CD14-positive monocyte (primary cell): ENCODE data around the gene ANO9. TPM values are rescaled to one million over a fixed set of nuclear protein-coding genes. Genes with fewer than 3 reads are reported as not detected.

Source experiments
- DNase-seq, 3 donors: peaks; one replicate each; pipeline ENCODE4 v3.0.0-alpha.2; 2011 to 2022
- H2AFZ ChIP-seq: 2 replicates; pipeline ENCODE4 v1.6.0; 2012; ENCODE audit warnings: mild to moderate bottlenecking, low read depth, low read length, inconsistent platforms; ENCODE audit not compliant: insufficient read depth, poor library complexity, severe bottlenecking
- H3K27ac ChIP-seq, 2 donors: 1 replicate in 1 of 2; 2 replicates in 1 of 2; pipeline ENCODE4 v1.5.1; 2012 to 2013; ENCODE audit warnings: low read length in 2 of 2, control low read depth in 1 of 2, inconsistent platforms in 1 of 2, low read depth in 1 of 2, mild to moderate bottlenecking in 1 of 2
- H3K27me3 ChIP-seq, 2 donors: one replicate each; pipeline versions ENCODE4 v1.6.0 to v1.6.1; 2011 to 2013; ENCODE audit warnings: low read length in 2 of 2; ENCODE audit not compliant: control insufficient read depth in 2 of 2, insufficient read depth in 2 of 2
- H3K36me3 ChIP-seq, 2 donors: replicated peaks in 1 of 2; 1 replicate in 1 of 2; 2 replicates in 1 of 2; pipeline versions ENCODE4 v1.5.1 to v1.6.1; 2012 to 2013; ENCODE audit warnings: low read length in 2 of 2, control low read depth in 1 of 2, inconsistent platforms in 1 of 2, mild to moderate bottlenecking in 1 of 2; ENCODE audit not compliant: insufficient read depth in 2 of 2, control insufficient read depth in 1 of 2
- H3K4me1 ChIP-seq, 2 donors: 1 replicate in 1 of 2; 2 replicates in 1 of 2; pipeline versions ENCODE4 v1.5.1 to v1.6.1; 2012 to 2013; ENCODE audit warnings: low read length in 2 of 2, control low read depth in 1 of 2, inconsistent platforms in 1 of 2, mild to moderate bottlenecking in 1 of 2, moderate library complexity in 1 of 2; ENCODE audit not compliant: insufficient read depth in 2 of 2, control insufficient read depth in 1 of 2
- H3K4me2 ChIP-seq: replicated peaks from 2 replicates; pipeline ENCODE3; 2012; ENCODE audit warnings: low read length, moderate library complexity, mild to moderate bottlenecking; ENCODE audit not compliant: poor library complexity, severe bottlenecking; ENCODE audit errors: extremely low read depth
- H3K4me3 ChIP-seq, 3 experiments: fragments of 200-600 bp in 1 of 3; sonication (generic) in 1 of 3; replicated peaks in 1 of 3; 1 replicate in 2 of 3; 2 replicates in 1 of 3; pipeline ENCODE4 v1.5.1; 2011 to 2013; ENCODE audit warnings: low read length in 3 of 3, mild to moderate bottlenecking in 3 of 3, control low read depth in 2 of 3, low read depth in 2 of 3, inconsistent platforms in 1 of 3, moderate library complexity in 1 of 3
- H3K79me2 ChIP-seq: 2 replicates; pipeline ENCODE4 v1.6.0; 2012; ENCODE audit warnings: mild to moderate bottlenecking, control low read depth, inconsistent platforms, low read length, moderate library complexity; ENCODE audit not compliant: insufficient read depth
- H3K9ac ChIP-seq: 2 replicates; pipeline ENCODE4 v1.6.0; 2017; ENCODE audit warnings: low read length, mild to moderate bottlenecking; ENCODE audit not compliant: insufficient read depth, poor library complexity, severe bottlenecking
- H3K9me3 ChIP-seq, 2 donors: replicated peaks in 1 of 2; 1 replicate in 1 of 2; 2 replicates in 1 of 2; pipeline versions ENCODE4 v1.5.1 to v1.6.1; 2012 to 2013; ENCODE audit warnings: low read length in 2 of 2, control low read depth in 1 of 2; ENCODE audit not compliant: control insufficient read depth in 1 of 2, insufficient read depth in 1 of 2
- H4K20me1 ChIP-seq: 2 replicates; pipeline ENCODE4 v1.6.0; 2012; ENCODE audit warnings: mild to moderate bottlenecking, low read length, control low read depth, moderate library complexity; ENCODE audit not compliant: insufficient read depth
- H3K27ac Mint-ChIP-seq, 7 donors: one replicate each; pipeline ENCODE4 v1.8.0; 2020; ENCODE audit warnings: mild to moderate bottlenecking in 7 of 7, mixed read lengths in 7 of 7, moderate library complexity in 6 of 7, inconsistent platforms in 2 of 7
- H3K27me3 Mint-ChIP-seq, 3 donors: one replicate each; pipeline ENCODE4 v1.8.0; 2021 to 2022; ENCODE audit warnings: low read depth in 3 of 3, mild to moderate bottlenecking in 3 of 3, mixed read lengths in 3 of 3, moderate library complexity in 3 of 3, inconsistent platforms in 1 of 3
- H3K36me3 Mint-ChIP-seq, 2 donors: one replicate each; pipeline ENCODE4 v1.8.0; 2020; ENCODE audit warnings: mixed read lengths in 2 of 2, inconsistent platforms in 1 of 2, mild to moderate bottlenecking in 1 of 2
- H3K4me1 Mint-ChIP-seq: one replicate; pipeline ENCODE4 v1.8.0; 2020; ENCODE audit warnings: mild to moderate bottlenecking, mixed read lengths
- H3K4me3 Mint-ChIP-seq, 2 donors: one replicate each; pipeline ENCODE4 v1.8.0; 2020; ENCODE audit warnings: mild to moderate bottlenecking in 2 of 2, mixed read lengths in 2 of 2, moderate library complexity in 1 of 2
- H3K9me3 Mint-ChIP-seq, 7 donors: one replicate each; pipeline ENCODE4 v1.8.0; 2020 to 2022; ENCODE audit warnings: mixed read lengths in 7 of 7, mild to moderate bottlenecking in 6 of 7, moderate library complexity in 6 of 7, inconsistent platforms in 2 of 7
- WGBS: methylation state at CpG from one replicate; pipeline ENCODE4 v1.1.5; 2013; ENCODE audit warnings: missing lambda C conversion rate; ENCODE audit not compliant: insufficient coverage; 5-methylcytosine and 5-hydroxymethylcytosine counted together
- intact Hi-C, 2 donors: fragments of 100-400 bp; cut with micrococcal nuclease; formaldehyde crosslinking; loops; one replicate each; pipeline versions ENCODE4 v1.15.0 to v1.15.1; 2023
- polyA plus RNA-seq, 3 donors: library from polyadenylated mRNA; depleted of rRNA in 1 of 3; unstranded in 2 of 3; stranded (reverse) in 1 of 3; fragments of 300-500 nt in 2 of 3; fragments of >200 nt in 1 of 3; fragmentation: Illumina TruSeq in 2 of 3; gene quantifications; 1 replicate in 2 of 3; 2 replicates in 1 of 3; pipeline ENCODE4 v1.2.3, GENCODE V29; 2012 to 2021
- TF ChIP-seq, protein P1 (sequence below): fragments of 200-600 bp; IDR thresholded peaks from one replicate; pipeline ENCODE4 v1.8.0; 2022; ENCODE audit warnings: antibody characterized with exemption, mild to moderate bottlenecking

ANO9 gene
- polyA plus RNA-seq, 3 donors, result 0.18 to 0.24 TPM; not detected in 1

DNA sequence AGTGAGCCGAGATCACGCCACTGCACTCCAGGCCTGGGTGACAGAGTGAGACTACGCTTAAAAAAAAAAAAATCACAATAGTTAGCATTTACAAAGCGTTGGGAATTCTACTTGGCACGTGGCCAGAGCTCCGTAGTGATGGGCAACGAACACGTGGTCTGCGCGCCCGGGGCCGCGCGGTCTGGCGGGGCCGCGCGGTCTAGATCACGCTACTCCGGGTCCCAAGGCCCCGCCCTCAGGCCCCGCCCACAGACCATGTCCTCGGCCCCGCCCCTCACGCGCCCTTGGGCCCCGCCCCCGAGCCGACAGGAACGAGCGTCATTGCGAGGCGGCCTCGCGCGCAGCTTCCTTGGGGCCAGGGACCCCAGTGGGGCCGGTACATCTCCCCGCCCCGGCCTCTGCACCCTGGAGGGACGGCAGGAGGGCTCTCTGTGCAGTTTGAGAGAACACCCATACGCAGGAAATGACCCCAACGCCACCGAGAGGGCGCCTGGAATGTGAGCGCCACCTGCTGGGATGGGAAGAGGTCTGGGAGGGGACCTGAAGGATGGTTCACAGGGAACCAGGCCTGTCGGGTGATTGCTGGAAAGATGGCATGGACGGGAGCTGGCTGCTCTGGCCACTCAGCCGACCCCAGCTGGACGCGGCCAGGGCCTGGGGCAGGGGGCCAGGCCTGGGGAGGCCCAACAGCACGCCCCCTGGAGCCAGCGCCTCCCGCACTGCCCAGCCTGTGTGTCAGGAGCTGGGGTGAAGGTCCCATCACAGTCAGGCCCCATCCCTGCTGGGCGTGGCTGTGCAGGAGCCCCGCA is 6.3 kb upstream of the ANO9 start:
- DNase-seq, result peak; percentile 85 to 88 (median 88)
- peaks cover 14% of the 10 kb centered on the region for H3K79me2 ChIP-seq
- WGBS, result 5% methylated on average over 52 of the region's 55 CpGs
- H3K4me3 ChIP-seq, result peak overlapping the region; percentile 55 to 77 (median 68)
- H2AFZ ChIP-seq, result peak overlapping the region; percentile 69
- Mint-ChIP-seq H3K9me3 (peaks cover 0 to 3% (median 0%) of the 10 kb centered on the region in 7 donors), H3K27me3 (peaks cover 11 to 19% (median 12%) of the 10 kb centered on the region in 3 donors), H3K4me3 (peak overlapping the region; percentile 82 to 90), H3K27ac (peak overlapping the region; percentile 93 to 98 (median 97)), H3K4me1 (peaks cover 20% of the 10 kb centered on the region), H3K36me3 (peaks cover 4 to 11% of the 10 kb centered on the region in 2 donors)
- H3K36me3 ChIP-seq, result peaks cover 0 to 10% of the 10 kb centered on the region in 2 donors
- peak overlapping the region; percentile 69 for H3K4me2 ChIP-seq
- peaks cover 0 to 5% of the 10 kb centered on the region in 2 donors for H3K27me3 ChIP-seq
- TF ChIP-seq, protein P1, sequence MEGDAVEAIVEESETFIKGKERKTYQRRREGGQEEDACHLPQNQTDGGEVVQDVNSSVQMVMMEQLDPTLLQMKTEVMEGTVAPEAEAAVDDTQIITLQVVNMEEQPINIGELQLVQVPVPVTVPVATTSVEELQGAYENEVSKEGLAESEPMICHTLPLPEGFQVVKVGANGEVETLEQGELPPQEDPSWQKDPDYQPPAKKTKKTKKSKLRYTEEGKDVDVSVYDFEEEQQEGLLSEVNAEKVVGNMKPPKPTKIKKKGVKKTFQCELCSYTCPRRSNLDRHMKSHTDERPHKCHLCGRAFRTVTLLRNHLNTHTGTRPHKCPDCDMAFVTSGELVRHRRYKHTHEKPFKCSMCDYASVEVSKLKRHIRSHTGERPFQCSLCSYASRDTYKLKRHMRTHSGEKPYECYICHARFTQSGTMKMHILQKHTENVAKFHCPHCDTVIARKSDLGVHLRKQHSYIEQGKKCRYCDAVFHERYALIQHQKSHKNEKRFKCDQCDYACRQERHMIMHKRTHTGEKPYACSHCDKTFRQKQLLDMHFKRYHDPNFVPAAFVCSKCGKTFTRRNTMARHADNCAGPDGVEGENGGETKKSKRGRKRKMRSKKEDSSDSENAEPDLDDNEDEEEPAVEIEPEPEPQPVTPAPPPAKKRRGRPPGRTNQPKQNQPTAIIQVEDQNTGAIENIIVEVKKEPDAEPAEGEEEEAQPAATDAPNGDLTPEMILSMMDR, result peak; percentile 85
- peak overlapping the region; percentile 82 to 84 for H3K27ac ChIP-seq
- peaks cover 8% of the 10 kb centered on the region for H4K20me1 ChIP-seq
- H3K4me1 ChIP-seq, result peaks cover 27 to 34% of the 10 kb centered on the region in 2 donors
- H3K9me3 ChIP-seq, result no peaks in the 10 kb centered on the region
- peak overlapping the region; percentile 71 for H3K9ac ChIP-seq
- intact Hi-C loops, result loop anchor here (2.0 to 5.0 kb wide), 3 partner anchors 36 to 59 kb away; partner anchors contain the start of genes RNH1 (in 1 of the 2) and SIGIRR (in 1 of the 2)

DNA sequence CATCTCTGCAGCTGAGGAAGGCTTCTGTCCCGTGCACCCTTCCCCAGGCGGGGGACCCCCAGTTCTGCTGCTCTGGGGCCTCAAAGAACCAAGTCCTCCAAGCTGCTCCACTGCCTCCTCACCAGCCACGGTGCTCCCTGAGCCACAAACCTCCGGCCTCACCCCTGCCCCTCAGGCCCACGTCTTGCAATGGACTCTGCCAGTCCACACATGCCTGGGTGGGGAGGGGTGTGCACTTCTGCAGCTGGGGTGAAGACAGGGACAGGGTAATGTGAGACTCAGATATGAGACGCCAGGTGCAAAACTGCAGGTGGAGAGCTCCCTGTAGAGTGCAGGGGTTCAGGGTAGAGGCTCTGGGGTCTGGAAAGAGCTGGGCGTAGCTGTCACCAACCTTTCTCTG is 5.1 kb upstream of the ANO9 start:
- H3K79me2 ChIP-seq, result peaks cover 10% of the 10 kb centered on the region

More for the DNA sequence above, 5.1 kb upstream of the ANO9 start:
- Histone ChIP-seq H3K4me2 (no peak overlapping the region), H3K27me3 (peaks cover 0 to 10% of the 10 kb centered on the region in 2 donors), H3K9me3 (no peaks in the 10 kb centered on the region), H2AFZ (no peak overlapping the region), H3K27ac (no peak overlapping the region), H3K4me1 (peaks cover 27 to 34% of the 10 kb centered on the region in 2 donors), H4K20me1 (peaks cover 6% of the 10 kb centered on the region), H3K36me3 (no peaks in the 10 kb centered on the region), H3K9ac (no peak overlapping the region), H3K4me3 (no peak overlapping the region)
- no peak for DNase-seq
- Mint-ChIP-seq H3K4me1 (peaks cover 20% of the 10 kb centered on the region), H3K27me3 (peaks cover 11 to 29% (median 15%) of the 10 kb centered on the region in 3 donors), H3K36me3 (no peaks in the 10 kb centered on the region), H3K27ac (peak overlapping the region in 1 of 7 donors; percentile 61), H3K4me3 (no peak overlapping the region), H3K9me3 (peaks cover 0 to 3% (median 0%) of the 10 kb centered on the region in 7 donors)
- intact Hi-C loops, result loop anchor here in 1 of 2 donors (5.0 kb wide), 1 partner anchor 35 kb away; the partner anchor contains the start of gene SIGIRR
- TF ChIP-seq, protein P1, result no peak
- 90% methylated on average over 5 of the region's 7 CpGs for WGBS
